Epithelial cell of proximal tubule (primary cell): Measurements from ENCODE around the gene C1orf167. TPM values are rescaled to one million over a fixed set of nuclear protein-coding genes. Genes with fewer than 3 reads are reported as not detected.

ENCODE experiments used
- DNase-seq: peaks from one replicate; pipeline ENCODE4 v3.0.0-alpha.2; 2011; ENCODE audit warnings: low read depth
- H3K4me3 ChIP-seq: 2 replicates; pipeline ENCODE4 v1.5.1; 2011; ENCODE audit warnings: low read depth, mild to moderate bottlenecking, low read length
- total RNA-seq: library from RNA; depleted of rRNA; stranded (reverse); fragments of >200 nt; gene quantifications from 2 replicates; pipeline ENCODE4 v1.2.3, GENCODE V29; 2015
- TF ChIP-seq, protein P1 (sequence below): conservative IDR thresholded peaks from 2 replicates; pipeline ENCODE4 v1.5.1; 2012; ENCODE audit warnings: low read depth, mild to moderate bottlenecking, low read length

Gene C1orf167
- total RNA-seq, 1 donor from 2014 or later = not detected

DNA sequence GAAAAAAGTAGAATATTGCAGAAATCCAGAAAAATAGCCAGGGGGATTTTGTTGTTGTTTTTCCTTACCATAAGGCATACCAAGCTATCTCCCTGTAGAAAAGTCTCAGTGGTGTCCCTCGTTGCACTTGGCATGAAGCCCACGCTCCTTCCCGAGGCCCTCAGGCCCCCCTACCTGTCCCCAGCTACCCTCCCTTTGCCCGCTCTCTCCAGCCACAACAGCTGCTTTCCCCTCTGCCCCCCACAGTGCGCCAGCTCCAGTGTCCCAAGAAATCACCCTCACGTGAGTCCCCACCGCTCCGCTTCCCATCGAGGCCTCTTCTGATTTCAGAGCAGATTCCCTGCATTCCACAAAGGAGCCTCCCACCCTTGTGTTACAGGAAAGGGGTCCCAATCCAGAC lies 17.7 kb upstream of the C1orf167 start:
- TF ChIP-seq, protein P1, sequence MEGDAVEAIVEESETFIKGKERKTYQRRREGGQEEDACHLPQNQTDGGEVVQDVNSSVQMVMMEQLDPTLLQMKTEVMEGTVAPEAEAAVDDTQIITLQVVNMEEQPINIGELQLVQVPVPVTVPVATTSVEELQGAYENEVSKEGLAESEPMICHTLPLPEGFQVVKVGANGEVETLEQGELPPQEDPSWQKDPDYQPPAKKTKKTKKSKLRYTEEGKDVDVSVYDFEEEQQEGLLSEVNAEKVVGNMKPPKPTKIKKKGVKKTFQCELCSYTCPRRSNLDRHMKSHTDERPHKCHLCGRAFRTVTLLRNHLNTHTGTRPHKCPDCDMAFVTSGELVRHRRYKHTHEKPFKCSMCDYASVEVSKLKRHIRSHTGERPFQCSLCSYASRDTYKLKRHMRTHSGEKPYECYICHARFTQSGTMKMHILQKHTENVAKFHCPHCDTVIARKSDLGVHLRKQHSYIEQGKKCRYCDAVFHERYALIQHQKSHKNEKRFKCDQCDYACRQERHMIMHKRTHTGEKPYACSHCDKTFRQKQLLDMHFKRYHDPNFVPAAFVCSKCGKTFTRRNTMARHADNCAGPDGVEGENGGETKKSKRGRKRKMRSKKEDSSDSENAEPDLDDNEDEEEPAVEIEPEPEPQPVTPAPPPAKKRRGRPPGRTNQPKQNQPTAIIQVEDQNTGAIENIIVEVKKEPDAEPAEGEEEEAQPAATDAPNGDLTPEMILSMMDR = no peak
- DNase-seq = no peak
- H3K4me3 ChIP-seq = no peak overlapping the region

DNA sequence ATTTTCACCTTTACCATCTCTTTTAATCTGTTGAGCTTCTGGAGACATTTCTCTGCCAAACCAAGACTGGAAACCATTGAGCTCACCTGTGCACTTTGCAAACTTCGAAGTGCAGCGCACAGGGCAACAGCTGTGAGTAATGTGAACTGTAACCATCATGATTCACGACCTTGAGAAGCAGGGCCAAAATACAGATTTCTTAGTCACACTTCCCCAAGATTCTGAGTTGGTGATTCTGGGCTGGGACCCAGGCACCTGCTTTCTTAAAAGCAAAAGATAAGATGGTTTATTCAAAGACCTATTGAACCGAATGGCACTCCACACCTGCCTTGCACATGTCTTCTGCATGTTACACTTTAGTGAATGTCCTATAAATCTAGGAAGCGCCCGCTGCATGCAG lies 15.9 kb upstream of the C1orf167 start:
- no peak overlapping the region for H3K4me3 ChIP-seq
- DNase-seq = no peak
- TF ChIP-seq, protein P1 = no peak

DNA sequence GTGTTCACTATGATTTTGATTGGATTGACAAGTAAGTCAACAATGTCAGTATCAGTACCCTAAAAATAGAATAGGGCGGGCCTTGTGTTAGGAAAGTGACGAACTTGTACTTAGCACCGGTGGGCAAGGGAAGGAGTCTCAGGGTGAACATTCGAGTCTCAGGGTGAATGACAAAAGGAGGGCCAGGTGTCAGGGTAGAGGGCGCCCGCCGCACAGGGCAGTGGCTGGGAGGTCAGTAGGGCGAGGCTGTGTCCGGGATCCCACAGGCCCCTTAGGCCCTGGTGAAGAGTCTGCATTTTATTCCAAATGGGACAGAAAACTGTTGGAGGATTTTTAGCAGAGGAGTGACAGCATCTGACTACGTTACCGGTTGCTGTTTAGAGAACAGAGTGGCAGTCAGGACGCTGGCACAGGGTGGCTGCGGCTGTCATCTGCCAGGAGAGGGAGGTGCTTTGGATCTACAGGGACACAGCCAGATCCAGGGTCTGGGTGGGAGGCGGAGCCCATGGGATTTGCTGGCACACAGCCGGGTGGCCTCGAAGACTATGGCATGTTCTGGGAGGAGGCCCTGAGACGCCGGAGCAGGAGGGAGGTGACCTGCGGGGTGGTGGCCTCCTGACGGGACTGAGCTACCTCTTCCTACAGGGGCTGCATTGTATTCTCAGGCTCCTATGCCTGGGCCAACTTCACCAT lies 15.1 kb upstream of the C1orf167 start:
- DNase-seq = no peak

DNA sequence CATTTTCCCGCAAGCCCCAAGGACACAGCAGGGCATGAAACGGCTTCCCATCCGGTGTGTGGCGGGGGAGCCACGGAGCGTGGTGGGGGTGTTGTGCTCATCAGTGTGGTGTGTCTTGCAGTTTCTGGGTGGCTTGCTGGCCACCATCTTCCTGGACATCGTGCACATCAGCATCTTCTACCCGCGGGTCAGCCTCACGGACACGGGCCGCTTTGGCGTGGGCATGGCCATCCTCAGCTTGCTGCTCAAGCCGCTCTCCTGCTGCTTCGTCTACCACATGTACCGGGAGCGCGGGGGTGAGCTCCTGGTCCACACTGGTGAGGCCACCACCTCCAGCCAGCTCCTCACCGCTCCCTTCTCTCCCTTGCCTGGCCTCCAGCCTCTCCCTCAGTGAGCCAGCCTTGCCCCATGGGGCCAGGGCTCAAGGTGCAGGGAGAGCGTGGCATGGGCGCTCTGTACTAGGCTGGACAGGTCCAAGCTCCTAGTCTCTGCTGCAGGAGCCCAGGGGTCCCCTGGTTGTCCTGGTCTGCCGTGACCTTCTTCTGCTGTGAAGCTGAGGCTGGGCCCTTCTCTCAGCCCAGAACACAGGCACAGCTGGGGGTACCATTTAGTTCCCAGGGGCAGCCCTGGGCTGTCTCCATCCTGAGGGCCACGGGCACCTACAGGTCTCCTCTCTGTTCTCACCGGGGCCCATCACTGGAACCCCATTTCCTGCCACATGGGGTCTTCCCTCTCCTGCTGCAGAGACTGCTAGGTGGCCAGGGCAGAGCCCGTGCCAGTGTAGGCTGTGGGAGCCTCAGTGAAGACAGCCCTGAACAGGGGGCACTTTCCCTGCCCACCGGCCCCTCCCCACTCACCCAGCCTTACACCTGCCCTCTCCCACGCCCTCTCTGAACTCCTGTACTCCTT lies 13.4 kb upstream of the C1orf167 start:
- DNase-seq = no peak
- H3K4me3 ChIP-seq = no peak overlapping the region
- TF ChIP-seq, protein P1 = no peak

More for the DNA sequence above, 15.1 kb upstream of the C1orf167 start:
- TF ChIP-seq, protein P1 = no peak
- H3K4me3 ChIP-seq = no peak overlapping the region

DNA sequence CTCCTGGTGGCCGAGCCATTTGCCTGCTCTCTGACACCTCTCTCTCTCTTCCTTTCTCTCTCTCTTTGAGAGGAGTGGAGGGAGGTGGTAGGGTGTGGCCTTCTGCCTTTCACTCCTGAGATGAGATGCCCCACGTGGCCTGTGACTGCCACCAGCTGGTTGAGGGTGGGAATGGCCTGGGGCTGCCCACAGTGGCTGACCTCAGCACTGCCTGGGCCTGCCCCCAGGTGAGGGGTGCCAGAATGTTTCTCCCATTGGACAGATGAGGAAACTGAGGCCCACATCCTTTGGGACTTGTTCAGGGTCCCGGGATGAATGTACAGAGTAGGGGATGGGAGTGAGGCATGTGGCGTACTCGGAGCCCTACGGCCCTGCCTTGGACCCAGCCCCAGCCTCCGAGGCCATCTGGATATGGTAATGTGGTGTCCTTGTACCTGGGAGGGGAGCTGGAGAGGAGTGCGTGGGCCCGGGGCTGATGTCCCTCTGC lies 12.7 kb upstream of the C1orf167 start:
- DNase-seq = no peak
- no peak overlapping the region for H3K4me3 ChIP-seq
- TF ChIP-seq, protein P1 = peak; percentile 70

DNA sequence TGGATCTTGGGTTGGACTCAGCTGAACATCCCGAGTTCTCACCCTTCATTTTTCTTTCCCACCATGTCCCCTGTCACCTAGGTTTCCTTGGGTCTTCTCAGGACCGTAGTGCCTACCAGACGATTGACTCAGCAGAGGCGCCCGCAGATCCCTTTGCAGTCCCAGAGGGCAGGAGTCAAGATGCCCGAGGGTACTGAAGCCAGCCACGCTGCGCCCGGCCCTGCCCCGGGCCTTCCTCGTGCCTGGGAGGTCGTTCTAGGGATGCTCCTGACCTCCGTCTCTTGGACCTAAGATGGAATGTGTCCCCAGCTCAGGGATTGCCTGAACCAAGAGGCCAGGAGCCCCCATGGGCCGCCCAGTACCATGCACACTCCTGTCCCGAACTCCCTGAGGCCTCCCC lies 12.0 kb upstream of the C1orf167 start:
- no peak overlapping the region for H3K4me3 ChIP-seq
- TF ChIP-seq, protein P1 = no peak

More for the DNA sequence above, 12.0 kb upstream of the C1orf167 start:
- no peak for DNase-seq
